GM12873 (cell line): ENCODE results near the gene EEF1A2.

Source experiments
- CTCF ChIP-seq: IDR thresholded peaks from 2 replicates; pipeline ENCODE4 v1.5.1; 2012; ENCODE audit warnings: low read depth, mild to moderate bottlenecking, moderate library complexity, low read length, control low read depth; ENCODE audit not compliant: insufficient read depth; ENCODE audit errors: missing control alignments

EEF1A2 gene

GRCh38 chr20:63459070-63459380 lies 39.9 kb downstream of the EEF1A2 start:
- no peak for TF ChIP-seq CTCF

- TF ChIP-seq CTCF = no peak
These were observed 40.5 kb downstream of the EEF1A2 start for GRCh38 chr20:63458170-63459069.

- TF ChIP-seq CTCF = no peak
These were observed 41.1 kb downstream of the EEF1A2 start for GRCh38 chr20:63457737-63458136.

- TF ChIP-seq CTCF = no peak
These were observed 42.2 kb downstream of the EEF1A2 start for GRCh38 chr20:63456429-63457284.

GRCh38 chr20:63455568-63455859 lies 43.4 kb downstream of the EEF1A2 start:
- TF ChIP-seq CTCF = no peak

GRCh38 chr20:63454731-63455567 lies 43.9 kb downstream of the EEF1A2 start:
- TF ChIP-seq CTCF = no peak
